ENCODE measurements around the gene FRG1. TPM values are rescaled to one million over a fixed set of nuclear protein-coding genes. Genes with fewer than 3 reads are reported as not detected.
"Not testable (repeated sequence)": the region's sequence is repeated elsewhere in the genome, so short reads cannot be mapped to it uniquely, and the experiment has no call there.

FRG1 gene
- total RNA-seq, 1 experiment from 2014 or later, result 67.0 TPM

- DNase-seq (ENCODE audit: low read depth), result peak; percentile 1
Measured at GRCh38 chr4:189985651-189986243, 45.1 kb downstream of the FRG1 start.

- DNase-seq (ENCODE audit: low read depth), result no peak
Measured at GRCh38 chr4:189988877-189989431, 48.3 kb downstream of the FRG1 start.

GRCh38 chr4:189989941-189990340, 49.3 kb downstream of the FRG1 start:
- not testable (repeated sequence) for DNase-seq (ENCODE audit: low read depth)

Other genes starting within 250 kb of the FRG1 start
- gene FRG2, start 86.4 kb downstream of the FRG1 start, total RNA-seq (2014; rRNA removed; shearing (Covaris generic)), result 0.17 and 0.27 TPM in 2 replicates
- not detected in 2 replicates for gene DBET, start 123.6 kb downstream of the FRG1 start, total RNA-seq (2014; rRNA removed; shearing (Covaris generic))
- gene DUX4, start 232.9 kb downstream of the FRG1 start, total RNA-seq (2014; rRNA removed; shearing (Covaris generic)), result not detected in 2 replicates